IMR-90 (cell line): ENCODE measurements around the gene AHNAK2. TPM values are rescaled to one million over a fixed set of nuclear protein-coding genes. Genes with fewer than 3 reads are reported as not detected.
A peak's percentile ranks its signal among the peaks of the same experiment; 100 is the strongest.

Experiments
- ATAC-seq: fragments of 200-7000 bp; cut with Tn5 transposase; 2 replicates; pipeline ENCODE4 v1.9.1; 2020; ENCODE audit warnings: low read depth, mild to moderate bottlenecking, moderate library complexity
- BruUV-seq: library from RNA; stranded (reverse); fragments of 400-500 nt; replicated peaks from 2 replicates; lab custom pipeline; 2021; lab: Mats Ljungman, UMichigan
- CTCF ChIA-PET: fragments of 300-600 bp; formaldehyde crosslinking; extraction: SDS; loops from one replicate; lab custom pipeline; 2021; ENCODE audit warnings: antibody characterized with exemption; lab: Yijun Ruan, JAX
- POLR2A ChIA-PET: fragments of 300-600 bp; sonication (Branson Sonifier 250); formaldehyde crosslinking; loops from one replicate; lab custom pipeline; 2022; ENCODE audit warnings: antibody characterized with exemption; ENCODE audit not compliant: unreplicated experiment; lab: Charles Lee
- DNase-seq: peaks from one replicate; pipeline ENCODE4 v3.0.0; 2013
- H2AFZ ChIP-seq: replicated peaks from 2 replicates; pipeline ENCODE3; 2013; ENCODE audit warnings: low read length, mild to moderate bottlenecking; ENCODE audit not compliant: poor library complexity
- H2AK5ac ChIP-seq: 2 replicates; pipeline ENCODE4 v1.6.1; 2013; ENCODE audit warnings: low read depth, low read length, inconsistent platforms
- H2AK9ac ChIP-seq: replicated peaks from 2 replicates; pipeline ENCODE3; 2013; ENCODE audit warnings: mild to moderate bottlenecking, low read depth, low read length, moderate library complexity; ENCODE audit not compliant: poor library complexity
- H2BK120ac ChIP-seq: 2 replicates; pipeline ENCODE4 v1.6.1; 2013; ENCODE audit warnings: low read depth, low read length, inconsistent platforms
- H2BK15ac ChIP-seq: 3 replicates; pipeline ENCODE4 v1.6.1; 2013; ENCODE audit warnings: low read depth, low read length, inconsistent platforms
- H2BK20ac ChIP-seq: 2 replicates; pipeline ENCODE4 v1.6.1; 2013; ENCODE audit warnings: low read depth, mild to moderate bottlenecking, inconsistent platforms, low read length, moderate library complexity
- H2BK5ac ChIP-seq: 2 replicates; pipeline ENCODE4 v1.6.1; 2013; ENCODE audit warnings: mild to moderate bottlenecking, low read depth, low read length, inconsistent platforms; ENCODE audit not compliant: poor library complexity, severe bottlenecking
- H3K14ac ChIP-seq: replicated peaks from 2 replicates; pipeline ENCODE4 v1.6.1; 2013; ENCODE audit warnings: low read depth, low read length, inconsistent platforms
- H3K18ac ChIP-seq: 2 replicates; pipeline ENCODE4 v1.6.1; 2013; ENCODE audit warnings: low read depth, low read length, control low read depth
- H3K23ac ChIP-seq: 2 replicates; pipeline ENCODE4 v1.6.1; 2013; ENCODE audit warnings: low read depth, low read length, inconsistent platforms
- H3K27ac ChIP-seq: 2 replicates; pipeline ENCODE4 v1.5.1; 2013; ENCODE audit warnings: mild to moderate bottlenecking, control low read depth, low read length; ENCODE audit not compliant: insufficient read depth
- H3K27me3 ChIP-seq: 2 replicates; pipeline ENCODE4 v1.6.1; 2013; ENCODE audit warnings: low read length; ENCODE audit not compliant: control insufficient read depth, insufficient read depth
- H3K36me3 ChIP-seq: 2 replicates; pipeline ENCODE4 v1.6.1; 2013; ENCODE audit warnings: low read length, mixed read lengths; ENCODE audit not compliant: control insufficient read depth, insufficient read depth
- H3K4ac ChIP-seq: 2 replicates; pipeline ENCODE4 v1.6.1; 2013; ENCODE audit warnings: low read depth, low read length, inconsistent platforms
- H3K4me1 ChIP-seq: 2 replicates; pipeline ENCODE4 v1.6.1; 2013; ENCODE audit warnings: low read length, mixed read lengths; ENCODE audit not compliant: control insufficient read depth, insufficient read depth
- H3K4me2 ChIP-seq: 2 replicates; pipeline ENCODE4 v1.6.1; 2013; ENCODE audit warnings: low read depth, mild to moderate bottlenecking, control low read depth, low read length, moderate library complexity
- H3K4me3 ChIP-seq: 2 replicates; pipeline ENCODE4 v1.5.1; 2013; ENCODE audit warnings: low read depth, mild to moderate bottlenecking, control low read depth, low read length, moderate library complexity; ENCODE audit not compliant: insufficient read depth
- H3K56ac ChIP-seq: 2 replicates; pipeline ENCODE4 v1.6.1; 2013; ENCODE audit warnings: low read length, inconsistent platforms; ENCODE audit not compliant: insufficient read depth; ENCODE audit errors: extremely low read depth
- H3K79me1 ChIP-seq, 2 experiments: 2 replicates each; pipeline ENCODE4 v1.6.1; 2013; ENCODE audit warnings: low read length in 2 of 2, inconsistent platforms in 1 of 2, low read depth in 1 of 2
- H3K9ac ChIP-seq: 2 replicates; pipeline ENCODE4 v1.6.1; 2013; ENCODE audit warnings: low read depth, low read length, control low read depth
- H3K9me1 ChIP-seq: 2 replicates; pipeline ENCODE4 v1.6.1; 2013; ENCODE audit warnings: low read length, inconsistent platforms; ENCODE audit not compliant: insufficient read depth
- H3K9me3 ChIP-seq: 2 replicates; pipeline ENCODE4 v1.6.1; 2013; ENCODE audit warnings: low read length; ENCODE audit not compliant: control insufficient read depth, insufficient read depth
- H4K20me1 ChIP-seq: 2 replicates; pipeline ENCODE4 v1.6.1; 2013; ENCODE audit warnings: low read length, inconsistent platforms; ENCODE audit not compliant: insufficient read depth
- H4K5ac ChIP-seq: 2 replicates; pipeline ENCODE4 v1.6.1; 2013; ENCODE audit warnings: mild to moderate bottlenecking, low read depth, low read length, control low read depth
- H4K8ac ChIP-seq, 2 experiments: 2 replicates each; pipeline ENCODE4 v1.6.1; 2013; ENCODE audit warnings: low read depth in 2 of 2, low read length in 2 of 2, control low read depth in 1 of 2, inconsistent platforms in 1 of 2
- H4K91ac ChIP-seq: 2 replicates; pipeline ENCODE4 v1.6.1; 2013; ENCODE audit warnings: low read depth, low read length, inconsistent platforms; ENCODE audit not compliant: insufficient read depth
- BHLHE40 ChIP-seq: fragments of 150-350 bp; IDR thresholded peaks from 2 replicates; pipeline ENCODE4 v1.6.1; 2016; ENCODE audit warnings: mild to moderate bottlenecking, low read depth, low read length
- CEBPB ChIP-seq: IDR thresholded peaks from 2 replicates; pipeline ENCODE4 v1.6.1; 2012; ENCODE audit warnings: low read depth, low read length, improper control_type of control experiment
- CHD1 ChIP-seq: IDR thresholded peaks from 2 replicates; pipeline ENCODE4 v1.6.1; 2012; ENCODE audit warnings: low read depth, low read length, improper control_type of control experiment
- CTCF ChIP-seq: conservative IDR thresholded peaks from 2 replicates; pipeline ENCODE4 v1.5.1; 2012; ENCODE audit warnings: mild to moderate bottlenecking, low read depth, low read length, improper control_type of control experiment
- ELK1 ChIP-seq: fragments of 150-350 bp; IDR thresholded peaks from 2 replicates; pipeline ENCODE4 v1.6.1; 2016; ENCODE audit warnings: low read depth, mild to moderate bottlenecking, low read length, moderate library complexity, borderline replicate concordance
- MAFK ChIP-seq: IDR thresholded peaks from 2 replicates; pipeline ENCODE4 v1.6.1; 2012; ENCODE audit warnings: low read depth, low read length, improper control_type of control experiment
- MAZ ChIP-seq: IDR thresholded peaks from 2 replicates; pipeline ENCODE4 v1.6.1; 2012; ENCODE audit warnings: low read depth, mild to moderate bottlenecking, low read length, improper control_type of control experiment, moderate library complexity, borderline replicate concordance
- MXI1 ChIP-seq: IDR thresholded peaks from 2 replicates; pipeline ENCODE4 v1.6.1; 2012; ENCODE audit warnings: low read depth, mild to moderate bottlenecking, low read length, moderate library complexity, borderline replicate concordance
- NFE2L2 ChIP-seq: fragments of 150-350 bp; IDR thresholded peaks from 2 replicates; pipeline ENCODE4 v1.6.1; 2016; ENCODE audit warnings: low read depth, mild to moderate bottlenecking, low read length
- POLR2A ChIP-seq: IDR thresholded peaks from 2 replicates; pipeline ENCODE4 v1.6.1; 2012; ENCODE audit warnings: mild to moderate bottlenecking, low read depth, low read length
- RAD21 ChIP-seq: IDR thresholded peaks from 2 replicates; pipeline ENCODE4 v1.6.1; 2012; ENCODE audit warnings: low read length, improper control_type of control experiment
- RFX5 ChIP-seq: IDR thresholded peaks from 2 replicates; pipeline ENCODE4 v1.8.0; 2012; ENCODE audit warnings: low read depth, mild to moderate bottlenecking, low read length, moderate library complexity
- SMC3 ChIP-seq: fragments of 150-350 bp; IDR thresholded peaks from 2 replicates; pipeline ENCODE4 v1.6.1; 2016; ENCODE audit warnings: low read depth, mild to moderate bottlenecking, antibody characterized with exemption, low read length, moderate library complexity
- WGBS, 2 experiments: methylation state at CpG; one replicate each; pipeline versions ENCODE4 v1.1.5 to v1.1.7; 2013; ENCODE audit warnings: missing lambda C conversion rate in 2 of 2; ENCODE audit not compliant: insufficient read length in 1 of 2; ENCODE audit errors: extremely low coverage in 2 of 2; 5-methylcytosine and 5-hydroxymethylcytosine counted together
- dilution Hi-C: fragments of 300-500 bp; cut with HindIII; formaldehyde crosslinking; loops from one replicate; pipeline ENCODE4 v1.14.3; 2018; ENCODE audit warnings: low sequenced_read_pairs; ENCODE audit not compliant: unreplicated experiment
- in situ Hi-C: fragments of 300-500 bp; cut with MboI; formaldehyde crosslinking; loops from 3 replicates; pipeline ENCODE4 v1.14.3; 2019; ENCODE audit warnings: low sequenced_read_pairs, inconsistent platforms, mixed read lengths
- intact Hi-C: fragments of 100-400 bp; cut with micrococcal nuclease; formaldehyde crosslinking; loops from 2 replicates; pipeline ENCODE4 v1.10.0; 2022
- polyA plus RNA-seq, 3 experiments: library from polyadenylated mRNA; depleted of rRNA; stranded (reverse); fragments of >200 nt; gene quantifications; 2 replicates each; pipeline ENCODE4 v1.2.3, GENCODE V29; 2012; ENCODE audit warnings: low replicate concordance in 1 of 3
- total RNA-seq: library from RNA; depleted of rRNA; stranded (reverse); fragments of >200 nt; gene quantifications from 2 replicates; pipeline ENCODE4 v1.2.3, GENCODE V29; 2012

The AHNAK2 gene
- total and polyA plus RNA-seq, 2 of the 4 experiments (the other 2 are of a cell fraction) = 2.6 to 7.9 TPM

GRCh38 chr14:105020815-105021655, 42.9 kb upstream of the AHNAK2 start, which contains the start of gene CDCA4:
CDCA4 (minus strand) TSS chr14:105021083; CDS start chr14:105011929, 9,154 bp downstream.
- CTCF ChIA-PET = interaction anchor here (1.0 to 1.5 kb wide), 2 partner anchors 21 to 24 kb away, joined by 4 read pairs; no protein-coding TSS in a partner anchor
- dilution Hi-C loops = no loop called here
- TF ChIP-seq CTCF = no peak
- TF ChIP-seq RFX5 = no peak
- no peak for TF ChIP-seq CEBPB
- no peak for TF ChIP-seq MAFK
- peak; percentile 85; the same call in 1 of the 2 replicates for TF ChIP-seq MXI1
- TF ChIP-seq ELK1 = no peak
- no peak for TF ChIP-seq NFE2L2
- no peak for TF ChIP-seq BHLHE40
- no peak; the same call in 1 of the 2 replicates for TF ChIP-seq CHD1
- TF ChIP-seq RAD21 = no peak
- peak; percentile 84 for TF ChIP-seq POLR2A
- TF ChIP-seq MAZ = peak; percentile 91
- TF ChIP-seq SMC3 = no peak

More at GRCh38 chr14:105020815-105021655, 42.9 kb upstream of the AHNAK2 start, which contains the start of gene CDCA4:
- Histone ChIP-seq H3K4me1 (peaks cover 15% of the 10 kb centered on the region), H2BK20ac (peak within 1 kb of the TSS; percentile 23; the same call in 1 of the 2 replicates), H3K36me3 (no peaks in the 10 kb centered on the region), H4K20me1 (peaks cover 28% of the 10 kb centered on the region), H3K14ac (peak within 1 kb of the TSS; percentile 94), H2BK5ac (peak within 1 kb of the TSS; percentile 60), H3K4me2 (peak within 1 kb of the TSS; percentile 98), H3K79me1 (peaks cover 10 to 24% of the 10 kb centered on the region in 2 experiments; a peak in 3 of 4 replicates), H3K4ac (peak within 1 kb of the TSS; percentile 83), H3K9me1 (peaks cover 10% of the 10 kb centered on the region), H2BK120ac (peak within 1 kb of the TSS; percentile 35; the same call in 1 of the 2 replicates), H2BK15ac (peak within 1 kb of the TSS; percentile 31; the same call in 1 of the 3 replicates), H3K9ac (peak within 1 kb of the TSS; percentile 96), H3K4me3 (peak within 1 kb of the TSS; percentile 91), H3K9me3 (no peaks in the 10 kb centered on the region), H4K91ac (peak within 1 kb of the TSS; percentile 69), H4K5ac (peak within 1 kb of the TSS; percentile 61), H2AK5ac (peak within 1 kb of the TSS; percentile 87), H3K18ac (peak within 1 kb of the TSS; percentile 2; the same call in 1 of the 2 replicates), H4K8ac (peak within 1 kb of the TSS; percentile 84 to 90), H2AK9ac (peak within 1 kb of the TSS; percentile 89), H3K23ac (peak within 1 kb of the TSS; percentile 86), H2AFZ (peak within 1 kb of the TSS; percentile 89), H3K27me3 (no peaks in the 10 kb centered on the region), H3K27ac (peak within 1 kb of the TSS; percentile 89), H3K56ac (peak within 1 kb of the TSS; percentile 84)
- ATAC-seq (peak; percentile 91), DNase-seq (peak; percentile 93)
- intact Hi-C loops = loop anchor here (2.0 kb wide), 1 partner anchor 44 kb away; no protein-coding TSS in a partner anchor
- POLR2A ChIA-PET = interaction anchor here (0.7 to 1.3 kb wide), 2 partner anchors 35 to 304 kb away, joined by 3 to 4 read pairs; partner anchors contain the start of gene CLBA1
- in situ Hi-C loops = no loop called here
- no TSS peak for BruUV-seq
- whole genome bisulfite sequencing, 2 experiments = 0% methylated on average over 33 of the region's 115 CpGs; no CpG with 5 or more reads in 1 of the 2 experiments
